T1000 (cell line): ENCODE measurements around the gene LRRK2.
"Not testable (repeated sequence)": the region's sequence is repeated elsewhere in the genome, so short reads cannot be mapped to it uniquely, and the experiment has no call there.

Experiments used
- DNase-seq: peaks from one replicate; lab custom pipeline; 2025; ENCODE audit warnings: mixed read lengths; lab: John Stamatoyannopoulos, UW

Gene LRRK2

DNA sequence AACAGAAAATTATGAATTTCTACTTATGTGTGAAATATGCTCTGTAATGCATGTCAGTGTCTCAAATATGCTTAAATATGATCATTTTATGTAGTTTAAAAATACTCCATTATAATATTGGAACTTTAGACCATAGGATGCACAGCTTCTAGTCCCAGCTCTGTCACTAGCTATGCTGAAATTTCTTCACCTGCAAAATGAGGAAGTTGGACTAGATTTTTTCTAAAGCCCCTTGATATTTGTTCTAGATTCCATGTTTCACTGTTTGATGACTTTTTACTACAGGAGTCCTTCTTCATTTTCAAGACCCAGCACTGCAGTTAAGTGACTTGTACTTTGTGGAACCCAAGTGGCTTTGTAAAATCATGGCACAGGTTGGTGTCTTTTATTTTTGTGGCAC lies 90.1 kb downstream of the LRRK2 start:
- no peak for DNase-seq

DNA sequence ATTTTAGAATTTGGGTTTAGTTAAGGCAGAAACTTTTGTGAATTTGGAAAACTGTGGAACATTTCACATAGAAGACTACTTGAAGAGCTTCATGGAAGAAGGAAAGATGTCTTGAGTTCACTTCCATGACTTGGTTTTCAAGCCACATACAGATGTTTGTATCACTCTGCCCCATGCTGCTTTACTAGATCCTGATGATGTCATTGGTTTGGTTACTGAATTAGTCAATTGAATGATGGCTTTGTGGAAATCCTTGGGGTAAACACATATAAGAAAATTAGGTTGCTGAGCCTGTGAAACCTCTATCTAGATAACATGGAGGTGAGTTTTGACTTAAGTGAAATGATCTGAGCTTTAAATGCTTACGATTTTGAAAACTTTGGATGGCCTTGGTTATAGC lies 90.6 kb downstream of the LRRK2 start:
- DNase-seq = no peak

DNA sequence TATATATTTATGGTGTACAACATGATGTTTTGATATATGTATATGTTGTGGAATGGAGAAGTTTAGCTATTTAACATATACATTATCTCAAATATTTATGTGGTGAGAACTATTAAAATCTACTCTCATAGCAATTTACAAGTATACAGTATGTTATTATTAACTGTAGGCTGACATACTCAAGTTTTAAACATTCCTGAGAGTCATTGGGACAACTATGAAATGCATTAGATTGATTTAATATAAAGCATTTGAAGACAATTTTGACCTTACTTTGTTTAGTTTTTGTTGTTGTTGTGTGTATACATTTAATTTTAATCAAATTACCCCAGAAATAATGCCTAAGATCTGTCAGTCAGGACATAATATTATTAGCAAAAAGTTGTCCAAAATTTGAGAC lies 99.5 kb downstream of the LRRK2 start:
- DNase-seq = no peak

- no peak for DNase-seq
Observed at GRCh38 chr12:40325349-40325960, 100.7 kb downstream of the LRRK2 start.

- DNase-seq = no peak
Observed at GRCh38 chr12:40327535-40327934, 102.7 kb downstream of the LRRK2 start.

DNA sequence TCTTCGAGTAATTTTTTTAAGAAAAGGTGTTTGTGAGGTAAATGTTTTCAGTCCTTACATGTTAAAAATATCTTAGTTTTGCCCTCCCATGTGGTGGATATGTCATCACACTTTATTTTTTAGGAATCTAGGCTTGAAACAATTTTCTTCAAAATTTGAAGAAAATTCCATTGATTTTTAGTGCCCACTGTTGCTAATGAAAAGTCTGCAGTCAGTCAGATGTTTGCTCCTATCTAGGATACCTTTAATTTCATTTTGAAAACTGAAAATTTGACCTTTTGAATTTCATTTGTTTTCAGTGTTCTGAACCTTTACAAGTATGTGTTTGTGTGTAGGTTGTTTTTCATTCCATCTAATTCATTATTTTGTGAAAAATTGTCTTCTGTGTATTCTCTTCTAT lies 105.4 kb downstream of the LRRK2 start:
- no peak for DNase-seq

GRCh38 chr12:40331886-40332285 lies 107.1 kb downstream of the LRRK2 start:
- DNase-seq = no peak

- DNase-seq = no peak
Observed at GRCh38 chr12:40335991-40336390, 111.2 kb downstream of the LRRK2 start.

GRCh38 chr12:40336573-40337199 lies 111.9 kb downstream of the LRRK2 start:
- DNase-seq = no peak

GRCh38 chr12:40338071-40338470 lies 113.3 kb downstream of the LRRK2 start:
- DNase-seq = no peak

GRCh38 chr12:40338621-40339020 lies 113.8 kb downstream of the LRRK2 start:
- DNase-seq = no peak

- no peak for DNase-seq
Observed at GRCh38 chr12:40342010-40342409, 117.2 kb downstream of the LRRK2 start.

- no peak for DNase-seq
Observed at GRCh38 chr12:40343124-40343523, 118.3 kb downstream of the LRRK2 start.

DNA sequence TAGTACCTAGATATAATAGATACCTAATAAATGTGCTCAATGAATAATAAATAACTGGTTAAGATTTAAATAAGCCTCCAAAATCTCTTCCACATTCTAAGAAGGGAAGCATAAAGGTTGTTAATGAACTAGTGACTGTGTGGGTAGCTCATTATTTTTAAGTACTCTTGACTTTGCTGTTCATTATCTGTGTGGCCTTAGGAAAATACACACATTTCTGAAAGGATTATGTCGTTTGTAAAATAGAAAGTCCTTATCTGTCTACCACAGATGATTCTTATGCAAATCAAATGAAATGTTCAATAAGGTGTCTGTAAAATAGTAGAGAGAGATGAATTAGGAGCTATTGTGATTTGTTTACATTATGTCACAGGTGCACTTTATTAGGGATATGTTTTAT lies 119.5 kb downstream of the LRRK2 start:
- DNase-seq = no peak

DNA sequence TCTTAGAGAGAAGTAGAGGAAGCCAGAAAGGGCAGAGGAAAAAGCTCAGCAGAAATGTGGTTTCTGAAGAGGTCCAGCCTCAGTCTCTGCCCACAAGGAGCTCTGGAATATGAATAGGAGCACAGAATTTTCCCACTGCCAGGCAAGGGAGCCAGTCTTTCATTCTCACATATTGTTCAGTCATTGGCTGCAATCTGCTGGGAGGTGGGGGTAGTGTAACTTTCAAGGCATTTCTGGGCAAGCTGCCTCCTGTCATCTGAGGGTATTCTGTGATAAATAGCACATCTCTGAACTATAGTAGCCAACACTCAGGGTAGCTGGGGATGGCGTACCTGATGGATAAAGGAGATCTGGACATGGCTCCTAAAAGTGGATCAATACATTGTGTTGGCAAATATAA lies 127.2 kb downstream of the LRRK2 start:
- no peak for DNase-seq

DNA sequence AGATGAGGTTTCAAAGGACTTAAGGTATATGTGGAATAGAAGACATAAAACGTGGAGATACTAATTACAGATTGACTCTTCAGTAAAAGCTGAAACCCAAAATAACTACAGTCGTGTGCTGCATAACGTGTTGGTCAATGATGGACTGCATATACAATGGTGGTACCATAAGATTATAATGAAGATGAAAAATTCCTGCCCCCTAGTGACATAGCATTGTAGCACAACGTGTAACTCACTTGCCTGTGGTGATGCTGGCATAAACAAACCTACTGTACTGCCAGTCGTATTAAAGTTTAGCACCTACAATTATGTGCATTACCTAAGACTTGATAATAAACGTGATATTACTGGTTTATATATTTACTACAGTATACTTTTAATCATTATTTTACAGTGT lies 150.3 kb downstream of the LRRK2 start:
- no peak for DNase-seq

- no peak for DNase-seq
Observed at GRCh38 chr12:40376533-40377267, 151.9 kb downstream of the LRRK2 start.

DNA sequence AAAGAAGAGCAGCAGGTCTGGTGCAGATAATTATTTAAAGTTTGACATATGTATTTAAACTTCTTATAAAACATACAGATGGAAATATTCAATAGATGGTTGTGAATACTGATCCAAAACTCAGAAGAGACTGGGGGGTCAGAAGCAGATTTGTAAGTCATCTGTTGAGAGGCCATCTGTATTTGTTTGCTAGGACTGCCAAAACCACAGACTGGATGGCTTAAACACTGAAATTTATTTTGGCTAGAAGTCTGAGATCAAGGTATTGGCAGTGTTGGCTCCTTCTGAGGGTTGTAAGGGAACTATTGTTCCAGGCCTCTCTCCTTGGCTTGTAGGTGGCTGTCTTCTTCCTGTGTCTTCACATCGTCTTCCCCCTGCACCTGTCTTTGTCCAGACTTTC lies 153.9 kb downstream of the LRRK2 start:
- no peak for DNase-seq

DNA sequence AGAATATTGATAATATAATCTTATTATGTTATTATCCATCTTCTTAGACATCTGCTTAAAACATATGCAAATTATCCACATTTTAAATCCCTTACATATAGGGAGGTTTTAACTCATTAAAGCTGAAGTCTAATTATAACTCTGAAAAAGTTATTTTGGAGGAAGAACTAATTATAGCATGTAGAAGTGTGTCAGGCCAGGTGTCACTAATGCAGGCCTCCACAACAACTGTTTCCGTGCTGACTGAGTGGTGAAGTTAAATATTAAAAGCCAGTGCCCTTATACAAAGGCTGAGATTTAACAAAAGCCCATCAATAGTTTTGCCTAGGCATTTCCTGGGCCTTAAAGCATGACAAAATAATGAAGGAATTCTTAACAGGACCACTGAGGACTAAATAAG lies 157.4 kb downstream of the LRRK2 start:
- no peak for DNase-seq

DNA sequence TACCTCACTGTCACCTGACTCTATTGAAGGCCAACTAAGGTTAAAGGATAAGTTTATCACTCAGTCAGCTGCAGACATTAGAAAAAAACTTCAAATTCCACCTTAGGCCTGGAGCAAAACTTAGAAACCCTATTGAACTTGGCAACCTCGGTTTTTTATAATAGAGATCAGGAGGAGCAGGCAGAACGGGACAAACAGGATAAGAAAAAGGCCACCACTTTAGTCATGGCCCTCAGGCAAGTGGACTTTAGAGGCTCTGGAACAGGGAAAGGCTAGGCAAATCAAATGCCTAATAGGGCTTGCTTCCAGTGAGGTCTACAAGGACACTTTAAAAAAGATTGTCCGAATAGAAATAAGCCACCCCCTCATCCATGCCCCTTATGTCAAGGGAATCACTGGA lies 162.5 kb downstream of the LRRK2 start:
- DNase-seq = not testable (repeated sequence)

- no peak for DNase-seq
Observed at GRCh38 chr12:40390980-40391379, 166.2 kb downstream of the LRRK2 start.

- DNase-seq = no peak
Observed at GRCh38 chr12:40393026-40393425, 168.2 kb downstream of the LRRK2 start.

- no peak for DNase-seq
Observed at GRCh38 chr12:40399656-40400055, 174.9 kb downstream of the LRRK2 start.

DNA sequence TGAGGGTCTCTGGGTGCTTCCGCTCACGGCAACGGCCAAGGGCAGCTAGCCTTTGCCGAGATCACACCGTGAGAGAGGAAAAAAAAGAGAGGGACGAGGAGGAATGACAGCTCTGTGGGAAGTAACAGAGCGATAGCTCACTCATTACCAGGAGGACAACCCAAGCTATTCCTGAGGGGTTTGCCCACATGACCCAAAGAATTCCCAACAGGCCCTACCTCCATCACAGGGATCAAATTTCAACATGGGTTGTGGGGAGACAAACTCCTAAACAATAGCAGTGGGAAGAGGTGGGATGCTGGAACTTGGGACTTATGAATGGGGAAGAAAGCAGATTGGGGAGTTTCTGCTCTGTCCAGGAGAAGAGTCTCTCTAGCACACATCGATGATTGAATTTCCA lies 180.6 kb downstream of the LRRK2 start:
- DNase-seq = no peak
